HG03521 (cell line): ENCODE measurements around the gene TBX19.

ENCODE experiments used
- ATAC-seq: cut with Tn5 transposase; IDR thresholded peaks from one replicate; pipeline ENCODE4 v1.9.1; 2021; ENCODE audit warnings: mild to moderate bottlenecking, moderate library complexity; ENCODE audit not compliant: unreplicated experiment

The TBX19 gene

GRCh38 chr1:168279253-168279652 is 1.4 kb upstream of the TBX19 start:
- no peak for ATAC-seq

- ATAC-seq = no peak
Measured at GRCh38 chr1:168281603-168282325, 1.1 kb downstream of the TBX19 start.

- ATAC-seq = no peak
Measured at GRCh38 chr1:168285521-168285790, 4.8 kb downstream of the TBX19 start.

- no peak for ATAC-seq
Measured at GRCh38 chr1:168285971-168286927, 5.6 kb downstream of the TBX19 start.

GRCh38 chr1:168287237-168287664 is 6.6 kb downstream of the TBX19 start:
- ATAC-seq = no peak

- no peak for ATAC-seq
Measured at GRCh38 chr1:168288311-168289052, 7.8 kb downstream of the TBX19 start.

GRCh38 chr1:168291222-168291837 is 10.7 kb downstream of the TBX19 start:
- ATAC-seq = no peak

GRCh38 chr1:168293356-168293755 is 12.7 kb downstream of the TBX19 start:
- no peak for ATAC-seq

- ATAC-seq = no peak
Measured at GRCh38 chr1:168295411-168296114, 14.9 kb downstream of the TBX19 start.

GRCh38 chr1:168297019-168297730 is 16.5 kb downstream of the TBX19 start:
- ATAC-seq = no peak

- ATAC-seq = no peak
Measured at GRCh38 chr1:168298446-168298845, 17.8 kb downstream of the TBX19 start.

- no peak for ATAC-seq
Measured at GRCh38 chr1:168300626-168301025, 19.9 kb downstream of the TBX19 start.

GRCh38 chr1:168301664-168302320 is 21.1 kb downstream of the TBX19 start:
- ATAC-seq = no peak

- ATAC-seq = no peak
Measured at GRCh38 chr1:168303716-168304540, 23.3 kb downstream of the TBX19 start.

- ATAC-seq = no peak
Measured at GRCh38 chr1:168304865-168305264, 24.2 kb downstream of the TBX19 start.

- no peak for ATAC-seq
Measured at GRCh38 chr1:168312718-168313604, 32.3 kb downstream of the TBX19 start.

GRCh38 chr1:168316142-168316541 is 35.5 kb downstream of the TBX19 start:
- ATAC-seq = no peak
